Measurements from ENCODE around the gene COL19A1.

DNA sequence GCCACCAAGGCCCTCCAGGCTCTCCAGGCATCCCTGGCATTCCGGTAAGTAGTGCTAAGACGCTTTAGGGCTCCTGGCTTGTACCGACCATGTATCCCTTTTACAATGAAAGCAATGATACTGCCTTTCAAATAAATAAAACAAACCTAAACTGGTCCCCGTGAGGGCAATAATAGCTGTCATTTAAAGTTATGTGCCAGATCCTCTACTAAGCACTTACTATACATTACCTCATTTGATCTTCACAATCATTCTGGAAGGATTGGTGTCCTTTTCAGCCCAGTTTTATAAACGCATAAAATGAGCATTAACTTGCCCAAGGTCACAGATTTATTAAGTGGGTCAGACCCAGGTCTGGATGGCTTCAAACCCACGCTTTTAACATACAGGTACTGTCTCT, 321.8 kb downstream of the COL19A1 start:
- TF ChIP-seq CTCF (IDR thresholded peaks at IDR 0.05): no peak
- TF ChIP-seq POLR2A (IDR thresholded peaks at IDR 0.05): no peak
